Measurements from ENCODE around the gene FAM3A.

- TF ChIP-seq CTCF (IDR thresholded peaks at IDR 0.05; ENCODE audit: poor library complexity) (no peak), EZH2 (IDR thresholded peaks at IDR 0.05; ENCODE audit: borderline replicate concordance) (no peak)
These were observed 13.2 kb upstream of the FAM3A start for GRCh38 chrX:154529206-154529612.
